Body of pancreas (tissue), 4 donors: ENCODE measurements around the gene RNFT2. TPM values are rescaled to one million over a fixed set of nuclear protein-coding genes. Genes with fewer than 3 reads are reported as not detected.

Experiments
- ATAC-seq: fragments of 150-250 bp; one replicate; pipeline ENCODE4 v1.9.1; 2016
- DNase-seq, 4 donors: peaks; one replicate each; pipeline ENCODE4 v3.0.0-alpha.2; 2019
- H3K27ac ChIP-seq, 4 donors: fragments of 200-600 bp; sonication (generic); 1 replicate in 3 of 4; 2 replicates in 1 of 4; pipeline versions ENCODE4 v1.5.1 to v1.6.1; 2016 to 2019; ENCODE audit warnings: mild to moderate bottlenecking in 1 of 4, mixed read lengths in 1 of 4, moderate library complexity in 1 of 4
- H3K27me3 ChIP-seq, 2 donors: fragments of 200-600 bp; sonication (generic); one replicate each; pipeline ENCODE4 v1.6.0; 2016; ENCODE audit warnings: mild to moderate bottlenecking in 1 of 2
- H3K36me3 ChIP-seq, 2 donors: fragments of 200-600 bp; sonication (generic); replicated peaks in 1 of 2; 2 replicates each; pipeline ENCODE4 v1.5.1; 2016; ENCODE audit warnings: low read depth in 2 of 2; ENCODE audit not compliant: insufficient read depth in 1 of 2
- H3K4me1 ChIP-seq: fragments of 200-600 bp; sonication (generic); one replicate; pipeline ENCODE4 v1.6.0; 2016
- H3K4me3 ChIP-seq, 2 donors: fragments of 200-600 bp; sonication (generic); 1 replicate in 1 of 2; 2 replicates in 1 of 2; pipeline ENCODE4 v1.5.1; 2016 to 2019
- H3K9me3 ChIP-seq, 3 donors: fragments of 200-600 bp; sonication (generic); 1 replicate in 2 of 3; 2 replicates in 1 of 3; pipeline ENCODE4 v1.5.1; 2016
- CTCF ChIP-seq, 7 experiments: fragments of 450-650 bp in 4 of 7; fragments of 200-600 bp in 3 of 7; sonication (generic) in 3 of 7; IDR thresholded peaks; one replicate each; pipeline ENCODE4 v1.5.1; 2016 to 2019; ENCODE audit warnings: antibody characterized with exemption in 7 of 7
- POLR2A ChIP-seq, 3 donors: fragments of 450-650 bp; IDR thresholded peaks; one replicate each; pipeline ENCODE4 v1.6.1; 2016; ENCODE audit warnings: antibody characterized with exemption in 3 of 3, mild to moderate bottlenecking in 2 of 3
- WGBS, 2 donors: methylation state at CpG; one replicate each; pipeline ENCODE4 v1.1.5; 2017; 5-methylcytosine and 5-hydroxymethylcytosine counted together
- intact Hi-C: fragments of 100-400 bp; cut with DNase I; formaldehyde crosslinking; loops from one replicate; pipeline ENCODE4 v1.15.1; 2023
- total RNA-seq, 2 donors: library from RNA; depleted of rRNA; stranded (reverse); fragments of >200 nt; gene quantifications; one replicate each; pipeline ENCODE4 v1.1.0, GENCODE V29; 2016

Gene RNFT2
- total RNA-seq, 2 donors from 2014 or later = 1.3 to 1.6 TPM

- ATAC-seq = no peak
- no peaks in the 10 kb centered on the region for H3K36me3 ChIP-seq
- WGBS, 2 donors = 83 to 87% methylated on average over 10 of the region's 10 CpGs
- no peaks in the 10 kb centered on the region for H3K9me3 ChIP-seq
- no peaks in the 10 kb centered on the region for H3K27me3 ChIP-seq
- intact Hi-C loops = no loop called here
- no peak for TF ChIP-seq CTCF (IDR thresholded peaks at IDR 0.05)
- TF ChIP-seq POLR2A (IDR thresholded peaks at IDR 0.05) = no peak
- no peak overlapping the region for H3K4me3 ChIP-seq
- no peak for DNase-seq
- H3K27ac ChIP-seq = no peak overlapping the region
- H3K4me1 ChIP-seq = no peaks in the 10 kb centered on the region
These were observed 68.8 kb downstream of the RNFT2 start for GRCh38 chr12:116806845-116807440.

- no peak for TF ChIP-seq POLR2A (IDR thresholded peaks at IDR 0.05)
- TF ChIP-seq CTCF (IDR thresholded peaks at IDR 0.05) = no peak
- ATAC-seq = no peak
- Histone ChIP-seq H3K27ac (no peak overlapping the region), H3K4me3 (no peak overlapping the region), H3K36me3 (no peaks in the 10 kb centered on the region), H3K9me3 (no peaks in the 10 kb centered on the region), H3K4me1 (no peaks in the 10 kb centered on the region), H3K27me3 (no peaks in the 10 kb centered on the region)
- WGBS, 2 donors = 79 to 85% methylated on average over 6 of the region's 6 CpGs
- DNase-seq = no peak
- intact Hi-C loops = no loop called here
These were observed 69.4 kb downstream of the RNFT2 start for GRCh38 chr12:116807546-116807945.

- Histone ChIP-seq H3K36me3 (no peaks in the 10 kb centered on the region), H3K4me3 (no peak overlapping the region), H3K4me1 (no peaks in the 10 kb centered on the region), H3K27me3 (no peaks in the 10 kb centered on the region), H3K9me3 (no peaks in the 10 kb centered on the region), H3K27ac (no peak overlapping the region)
- intact Hi-C loops = no loop called here
- 70 to 73% methylated on average over 15 to 17 of the region's 18 CpGs for WGBS, 2 donors
- no peak for TF ChIP-seq CTCF (IDR thresholded peaks at IDR 0.05)
- TF ChIP-seq POLR2A (IDR thresholded peaks at IDR 0.05) = no peak
- ATAC-seq (no peak), DNase-seq (no peak)
These were observed 70.3 kb downstream of the RNFT2 start for GRCh38 chr12:116808113-116809105.

GRCh38 chr12:116812238-116812637, 74.1 kb downstream of the RNFT2 start:
- WGBS, 2 donors = 80 to 84% methylated on average over 8 to 10 of the region's 10 CpGs
- no peak for DNase-seq

More at GRCh38 chr12:116812238-116812637, 74.1 kb downstream of the RNFT2 start:
- Histone ChIP-seq H3K9me3 (no peaks in the 10 kb centered on the region), H3K27me3 (no peaks in the 10 kb centered on the region), H3K4me3 (no peak overlapping the region), H3K36me3 (no peaks in the 10 kb centered on the region), H3K27ac (no peak overlapping the region), H3K4me1 (no peaks in the 10 kb centered on the region)
- TF ChIP-seq CTCF (IDR thresholded peaks at IDR 0.05) = no peak
- intact Hi-C loops = no loop called here
- no peak for ATAC-seq
